ENCODE results near the gene THAP4. TPM values are rescaled to one million over a fixed set of nuclear protein-coding genes. Genes with fewer than 3 reads are reported as not detected.

The THAP4 gene
- total and polyA plus RNA-seq, 2 of the 4 experiments (the other 2 are of a cell fraction), result 33.9 to 55.1 TPM

DNA sequence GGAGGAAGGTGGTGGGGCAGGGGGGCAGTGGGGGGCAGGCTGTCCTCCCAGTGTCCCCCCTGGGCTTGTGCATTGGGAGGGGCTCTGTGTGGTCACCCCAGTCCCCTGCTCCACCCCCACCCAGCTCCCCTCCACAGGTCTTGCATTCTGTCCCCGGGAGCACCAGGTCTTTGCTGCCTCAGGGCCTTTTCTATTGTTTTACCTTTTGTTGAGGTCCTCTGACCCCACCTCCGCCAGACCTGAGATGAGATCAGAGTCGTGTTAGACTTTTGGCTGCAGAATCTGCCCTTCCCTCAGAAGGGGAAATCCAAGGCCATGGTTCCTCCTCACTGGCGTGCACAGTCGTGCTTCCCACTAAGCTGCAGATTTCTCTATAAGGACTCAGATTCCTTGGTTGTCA, 21.3 kb upstream of the THAP4 start:
- dilution Hi-C loops (cut with HindIII; ENCODE audit: low sequenced_read_pairs, unreplicated experiment), result no loop called here
- Histone ChIP-seq H2AK9ac (replicated peaks; ENCODE audit: low read depth, low read length, poor library complexity) (peak overlapping the region; percentile 82), H3K23ac (ENCODE audit: low read depth, low read length) (no peak overlapping the region), H2BK5ac (ENCODE audit: low read depth, low read length, poor library complexity, severe bottlenecking) (no peak overlapping the region), H3K27me3 (ENCODE audit: control insufficient read depth, insufficient read depth, low read length) (no peaks in the 10 kb centered on the region), H2BK15ac (ENCODE audit: low read depth, low read length) (no peak overlapping the region), H3K18ac (ENCODE audit: low read depth, low read length) (no peak overlapping the region), H4K20me1 (ENCODE audit: insufficient read depth, low read length) (peaks cover 3% of the 10 kb centered on the region), H3K79me1 (ENCODE audit: low read depth in 1 of 2, low read length in 2 of 2) (peaks cover under 1 to 4% of the 10 kb centered on the region in 2 experiments; a peak in 2 of 4 replicates), H4K91ac (ENCODE audit: insufficient read depth, low read depth, low read length) (no peak overlapping the region), H3K4me3 (ENCODE audit: insufficient read depth, low read depth, low read length) (no peak overlapping the region), H2BK120ac (ENCODE audit: low read depth, low read length) (no peak overlapping the region), H3K4me1 (ENCODE audit: control insufficient read depth, insufficient read depth, low read length) (no peaks in the 10 kb centered on the region), H2AK5ac (ENCODE audit: low read depth, low read length) (no peak overlapping the region), H2BK20ac (ENCODE audit: low read depth, low read length) (no peak overlapping the region), H3K4ac (ENCODE audit: low read depth, low read length) (no peak overlapping the region), H3K56ac (ENCODE audit: extremely low read depth, insufficient read depth, low read length) (no peak overlapping the region), H3K4me2 (ENCODE audit: low read depth, low read length) (no peak overlapping the region), H4K8ac (ENCODE audit: low read depth in 2 of 2, low read length in 2 of 2) (no peak overlapping the region), H2AFZ (replicated peaks; ENCODE audit: low read length, poor library complexity) (no peak overlapping the region), H3K14ac (replicated peaks; ENCODE audit: low read depth, low read length) (no peak overlapping the region), H3K9me3 (ENCODE audit: control insufficient read depth, insufficient read depth, low read length) (no peaks in the 10 kb centered on the region), H3K9me1 (ENCODE audit: insufficient read depth, low read length) (no peaks in the 10 kb centered on the region), H3K27ac (ENCODE audit: insufficient read depth, low read length) (no peak overlapping the region), H3K36me3 (ENCODE audit: control insufficient read depth, insufficient read depth, low read length) (peaks cover 44% of the 10 kb centered on the region), H3K9ac (ENCODE audit: low read depth, low read length) (no peak overlapping the region), H4K5ac (ENCODE audit: low read depth, low read length) (no peak overlapping the region)
- TF ChIP-seq, protein P1, sequence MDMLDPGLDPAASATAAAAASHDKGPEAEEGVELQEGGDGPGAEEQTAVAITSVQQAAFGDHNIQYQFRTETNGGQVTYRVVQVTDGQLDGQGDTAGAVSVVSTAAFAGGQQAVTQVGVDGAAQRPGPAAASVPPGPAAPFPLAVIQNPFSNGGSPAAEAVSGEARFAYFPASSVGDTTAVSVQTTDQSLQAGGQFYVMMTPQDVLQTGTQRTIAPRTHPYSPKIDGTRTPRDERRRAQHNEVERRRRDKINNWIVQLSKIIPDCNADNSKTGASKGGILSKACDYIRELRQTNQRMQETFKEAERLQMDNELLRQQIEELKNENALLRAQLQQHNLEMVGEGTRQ (IDR thresholded peaks at IDR 0.05; ENCODE audit: low read depth, low read length), result no peak
- TF ChIP-seq RAD21 (IDR thresholded peaks at IDR 0.05; ENCODE audit: low read length) (no peak), MAZ (IDR thresholded peaks at IDR 0.05; ENCODE audit: borderline replicate concordance, low read depth, low read length) (no peak), MXI1 (IDR thresholded peaks at IDR 0.05; ENCODE audit: borderline replicate concordance, low read depth, low read length) (no peak), RFX5 (IDR thresholded peaks at IDR 0.05; ENCODE audit: low read depth, low read length) (no peak), SMC3 (IDR thresholded peaks at IDR 0.05; ENCODE audit: low read depth, low read length) (no peak), CHD1 (IDR thresholded peaks at IDR 0.05; ENCODE audit: low read depth, low read length) (no peak), MAFK (IDR thresholded peaks at IDR 0.05; ENCODE audit: low read depth, low read length) (no peak), CEBPB (IDR thresholded peaks at IDR 0.05; ENCODE audit: low read depth, low read length) (no peak), BHLHE40 (IDR thresholded peaks at IDR 0.05; ENCODE audit: low read depth, low read length) (no peak), FOS (IDR thresholded peaks at IDR 0.05; ENCODE audit: low read depth, low read length) (no peak), POLR2A (IDR thresholded peaks at IDR 0.05; ENCODE audit: low read depth, low read length) (no peak), NFE2L2 (IDR thresholded peaks at IDR 0.05; ENCODE audit: low read depth, low read length) (no peak), RCOR1 (IDR thresholded peaks at IDR 0.05; ENCODE audit: insufficient replicate concordance, low read length) (no peak)
- TF ChIP-seq, protein P2, sequence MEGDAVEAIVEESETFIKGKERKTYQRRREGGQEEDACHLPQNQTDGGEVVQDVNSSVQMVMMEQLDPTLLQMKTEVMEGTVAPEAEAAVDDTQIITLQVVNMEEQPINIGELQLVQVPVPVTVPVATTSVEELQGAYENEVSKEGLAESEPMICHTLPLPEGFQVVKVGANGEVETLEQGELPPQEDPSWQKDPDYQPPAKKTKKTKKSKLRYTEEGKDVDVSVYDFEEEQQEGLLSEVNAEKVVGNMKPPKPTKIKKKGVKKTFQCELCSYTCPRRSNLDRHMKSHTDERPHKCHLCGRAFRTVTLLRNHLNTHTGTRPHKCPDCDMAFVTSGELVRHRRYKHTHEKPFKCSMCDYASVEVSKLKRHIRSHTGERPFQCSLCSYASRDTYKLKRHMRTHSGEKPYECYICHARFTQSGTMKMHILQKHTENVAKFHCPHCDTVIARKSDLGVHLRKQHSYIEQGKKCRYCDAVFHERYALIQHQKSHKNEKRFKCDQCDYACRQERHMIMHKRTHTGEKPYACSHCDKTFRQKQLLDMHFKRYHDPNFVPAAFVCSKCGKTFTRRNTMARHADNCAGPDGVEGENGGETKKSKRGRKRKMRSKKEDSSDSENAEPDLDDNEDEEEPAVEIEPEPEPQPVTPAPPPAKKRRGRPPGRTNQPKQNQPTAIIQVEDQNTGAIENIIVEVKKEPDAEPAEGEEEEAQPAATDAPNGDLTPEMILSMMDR (conservative IDR thresholded peaks at IDR 0.05; ENCODE audit: low read depth, low read length), result no peak
- TF ChIP-seq, protein P3, sequence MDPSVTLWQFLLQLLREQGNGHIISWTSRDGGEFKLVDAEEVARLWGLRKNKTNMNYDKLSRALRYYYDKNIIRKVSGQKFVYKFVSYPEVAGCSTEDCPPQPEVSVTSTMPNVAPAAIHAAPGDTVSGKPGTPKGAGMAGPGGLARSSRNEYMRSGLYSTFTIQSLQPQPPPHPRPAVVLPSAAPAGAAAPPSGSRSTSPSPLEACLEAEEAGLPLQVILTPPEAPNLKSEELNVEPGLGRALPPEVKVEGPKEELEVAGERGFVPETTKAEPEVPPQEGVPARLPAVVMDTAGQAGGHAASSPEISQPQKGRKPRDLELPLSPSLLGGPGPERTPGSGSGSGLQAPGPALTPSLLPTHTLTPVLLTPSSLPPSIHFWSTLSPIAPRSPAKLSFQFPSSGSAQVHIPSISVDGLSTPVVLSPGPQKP (IDR thresholded peaks at IDR 0.05; ENCODE audit: borderline replicate concordance, low read depth, low read length), result no peak
- ATAC-seq (ENCODE audit: low read depth), result no peak
- ChIA-PET POLR2A (ENCODE audit: unreplicated experiment) (interaction anchor here (0.5 kb wide), 1 partner anchor 31 kb away, joined by 3 read pairs; no protein-coding TSS in a partner anchor), CTCF (no interaction called here)
- no peak for DNase-seq
- WGBS, 2 experiments (ENCODE audit: extremely low coverage in 2 of 2, insufficient read length in 1 of 2), result no CpG with 5 or more reads among the region's 5 CpGs
- BruUV-seq (replicated peaks), result no TSS peak
- intact Hi-C loops (cut with micrococcal nuclease), result loop anchor here (2.0 to 5.0 kb wide), 2 partner anchors 151 to 301 kb away; partner anchors contain the start of gene FARP2
- in situ Hi-C loops (cut with MboI; ENCODE audit: low sequenced_read_pairs), result loop anchor here (25.0 kb wide), 1 partner anchor 796 kb away; the partner anchor contains the start of gene AGXT
